ENCODE measurements around the gene KCNQ1. TPM values are rescaled to one million over a fixed set of nuclear protein-coding genes. Genes with fewer than 3 reads are reported as not detected.

KCNQ1 gene
- total RNA-seq, 1 experiment from 2014 or later = 2.3 TPM

DNA sequence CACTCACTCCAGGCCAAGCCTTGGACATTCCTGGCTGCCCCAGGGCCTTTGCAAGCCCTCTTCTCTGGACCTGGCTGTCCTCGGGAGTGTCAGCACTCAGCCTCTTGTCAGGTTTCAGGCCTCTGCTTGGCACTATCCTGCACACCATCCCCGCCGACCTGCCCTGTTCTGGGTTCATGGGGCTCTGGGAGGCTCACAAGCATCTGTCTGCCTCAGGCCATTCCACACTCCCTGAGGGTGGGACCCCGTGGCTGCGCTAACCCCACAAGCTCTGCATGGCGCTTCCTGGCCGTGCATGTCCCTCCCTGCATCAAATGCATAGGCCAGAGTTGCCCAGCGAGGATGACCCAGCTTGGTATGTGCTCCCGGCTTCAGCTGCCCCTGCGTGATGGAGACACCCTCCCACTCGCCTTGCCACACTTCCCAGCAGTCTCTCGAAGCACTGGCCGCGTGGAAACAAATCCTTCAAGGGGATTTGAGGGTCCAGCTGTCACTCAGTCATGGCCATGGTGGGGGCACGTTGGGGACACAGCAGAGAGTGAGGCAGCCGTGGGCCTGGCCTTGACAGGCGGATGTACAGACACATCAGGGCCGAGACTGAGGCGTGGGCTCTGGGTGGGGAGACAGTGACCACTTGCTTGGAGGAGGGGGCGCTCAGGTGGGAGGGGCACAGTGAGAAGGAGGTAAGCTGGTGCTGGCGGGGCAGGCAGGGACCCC is 87.3 kb downstream of the KCNQ1 start:
- H3T11ph ChIP-seq (ENCODE audit: low read length) = no peak overlapping the region
- H3K4ac ChIP-seq (ENCODE audit: low read depth, low read length) = no peak overlapping the region
- Mint-ChIP-seq H3K27me3 (ENCODE audit: low read depth) (peaks cover 66% of the 10 kb centered on the region), H3K4me1 (peaks cover 11 to 16% of the 10 kb centered on the region in 2 experiments), H3K36me3 (ENCODE audit: insufficient read depth in 1 of 3, low read depth in 3 of 3) (no peaks in the 10 kb centered on the region; a peak in 1 of 7 replicates), H3K4me3 (peak overlapping the region in 1 of 2 experiments; percentile 26; a peak in 1 of 5 replicates), H3K9me3 (no peaks in the 10 kb centered on the region), H3K27ac (no peak overlapping the region)
- no peak overlapping the region for H2BK20ac ChIP-seq (ENCODE audit: low read depth, low read length, poor library complexity, severe bottlenecking)
- no peak overlapping the region for H2BK5ac ChIP-seq (ENCODE audit: insufficient read length, low read length)
- no peaks in the 10 kb centered on the region for H3K79me1 ChIP-seq (ENCODE audit: insufficient read depth, low read depth, low read length, poor library complexity, severe bottlenecking)
- H2AFZ ChIP-seq (ENCODE audit: low read length) = no peak overlapping the region
- H3K23ac ChIP-seq (ENCODE audit: insufficient read length, low read depth, low read length) = no peak overlapping the region
- H4K20me1 ChIP-seq (ENCODE audit: control insufficient read depth, insufficient read depth, insufficient read length) = no peaks in the 10 kb centered on the region
- no peak overlapping the region for H3K18ac ChIP-seq (ENCODE audit: insufficient read length, low read depth, low read length)
- no peaks in the 10 kb centered on the region for H3K79me2 ChIP-seq (ENCODE audit: insufficient read depth, low read length)
- no peaks in the 10 kb centered on the region; the same call in 1 of the 2 replicates for H3K27me3 ChIP-seq (ENCODE audit: insufficient read depth, low read length)
- no peak overlapping the region for H3K27ac ChIP-seq (ENCODE audit: insufficient read length, low read depth, low read length)
- H2BK120ac ChIP-seq (ENCODE audit: low read depth, low read length, poor library complexity, severe bottlenecking) = no peak overlapping the region
- no peak overlapping the region for H4K8ac ChIP-seq (replicated peaks; ENCODE audit: insufficient read length, low read depth, low read length)
- no peaks in the 10 kb centered on the region for H3K23me2 ChIP-seq (ENCODE audit: insufficient read length, low read depth, low read length, poor library complexity, severe bottlenecking)
- H4K91ac ChIP-seq (ENCODE audit: insufficient read length, low read depth, low read length) = no peak overlapping the region
- no peak overlapping the region for H3K56ac ChIP-seq (ENCODE audit: insufficient read length, low read depth, low read length)
- H2BK12ac ChIP-seq (ENCODE audit: insufficient read length, low read depth, low read length) = no peak overlapping the region
- WGBS (ENCODE audit: extremely low coverage, insufficient read length, low lambda C conversion rate) = no CpG with 5 or more reads among the region's 21 CpGs
- no peak overlapping the region for H2BK15ac ChIP-seq (ENCODE audit: low read depth, low read length)
- H4K5ac ChIP-seq (ENCODE audit: insufficient read length, low read depth, low read length) = no peak overlapping the region
- no peak overlapping the region for H3K14ac ChIP-seq (ENCODE audit: insufficient read depth, low read length)
- H2AK5ac ChIP-seq (ENCODE audit: insufficient read length, low read length) = no peak overlapping the region
- H3K9me3 ChIP-seq (ENCODE audit: control insufficient read depth, low read depth, low read length) = no peaks in the 10 kb centered on the region
- no peak for DNase-seq
- no peak overlapping the region for H3K9ac ChIP-seq (ENCODE audit: extremely low read depth, insufficient read length, low read length)
- no peak overlapping the region for H3K4me2 ChIP-seq (ENCODE audit: insufficient read depth, insufficient read length, low read length)
- peaks cover 2% of the 10 kb centered on the region; the same call in 1 of the 2 replicates for H3K4me1 ChIP-seq (ENCODE audit: insufficient read depth, low read length)
- TF ChIP-seq, protein P1, sequence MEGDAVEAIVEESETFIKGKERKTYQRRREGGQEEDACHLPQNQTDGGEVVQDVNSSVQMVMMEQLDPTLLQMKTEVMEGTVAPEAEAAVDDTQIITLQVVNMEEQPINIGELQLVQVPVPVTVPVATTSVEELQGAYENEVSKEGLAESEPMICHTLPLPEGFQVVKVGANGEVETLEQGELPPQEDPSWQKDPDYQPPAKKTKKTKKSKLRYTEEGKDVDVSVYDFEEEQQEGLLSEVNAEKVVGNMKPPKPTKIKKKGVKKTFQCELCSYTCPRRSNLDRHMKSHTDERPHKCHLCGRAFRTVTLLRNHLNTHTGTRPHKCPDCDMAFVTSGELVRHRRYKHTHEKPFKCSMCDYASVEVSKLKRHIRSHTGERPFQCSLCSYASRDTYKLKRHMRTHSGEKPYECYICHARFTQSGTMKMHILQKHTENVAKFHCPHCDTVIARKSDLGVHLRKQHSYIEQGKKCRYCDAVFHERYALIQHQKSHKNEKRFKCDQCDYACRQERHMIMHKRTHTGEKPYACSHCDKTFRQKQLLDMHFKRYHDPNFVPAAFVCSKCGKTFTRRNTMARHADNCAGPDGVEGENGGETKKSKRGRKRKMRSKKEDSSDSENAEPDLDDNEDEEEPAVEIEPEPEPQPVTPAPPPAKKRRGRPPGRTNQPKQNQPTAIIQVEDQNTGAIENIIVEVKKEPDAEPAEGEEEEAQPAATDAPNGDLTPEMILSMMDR (conservative IDR thresholded peaks at IDR 0.05) = no peak

Measured in H9 (cell line).